ENCODE data around the gene GBX1. TPM values are rescaled to one million over a fixed set of nuclear protein-coding genes. Genes with fewer than 3 reads are reported as not detected.

GBX1 gene
- total RNA-seq, 2 donors from 2014 or later, result not detected

GRCh38 chr7:151122276-151122675, 45.2 kb downstream of the GBX1 start:
- no peak overlapping the region for H3K27ac ChIP-seq
- ATAC-seq (ENCODE audit: insufficient number of reproducible peaks, low FRiP score, low read depth), result no peak
- H3K36me3 ChIP-seq, result peaks cover 30% of the 10 kb centered on the region
- no peak overlapping the region for H3K4me3 ChIP-seq
- TF ChIP-seq CTCF (IDR thresholded peaks at IDR 0.05), result no peak
- no peaks in the 10 kb centered on the region for H3K9me3 ChIP-seq
- no peak for DNase-seq (ENCODE audit: low spot score)
- H3K4me1 ChIP-seq (ENCODE audit: control insufficient read depth in 1 of 2, low read depth in 2 of 2), result peaks cover 0 to 8% of the 10 kb centered on the region in 2 donors
- H3K27me3 ChIP-seq (replicated peaks; ENCODE audit: insufficient read depth), result no peaks in the 10 kb centered on the region

- Histone ChIP-seq H3K36me3 (peaks cover 30% of the 10 kb centered on the region), H3K27me3 (replicated peaks; ENCODE audit: insufficient read depth) (no peaks in the 10 kb centered on the region), H3K9me3 (no peaks in the 10 kb centered on the region), H3K27ac (no peak overlapping the region), H3K4me3 (no peak overlapping the region), H3K4me1 (ENCODE audit: control insufficient read depth in 1 of 2, low read depth in 2 of 2) (peaks cover 0 to 8% of the 10 kb centered on the region in 2 donors)
- no peak for TF ChIP-seq CTCF (IDR thresholded peaks at IDR 0.05)
- DNase-seq (ENCODE audit: low spot score) (no peak), ATAC-seq (ENCODE audit: insufficient number of reproducible peaks, low FRiP score, low read depth) (no peak)
Observed at GRCh38 chr7:151121380-151122170, 45.9 kb downstream of the GBX1 start.

- DNase-seq (ENCODE audit: low spot score) (no peak), ATAC-seq (ENCODE audit: insufficient number of reproducible peaks, low FRiP score, low read depth) (no peak)
- H3K4me1 ChIP-seq (ENCODE audit: control insufficient read depth in 1 of 2, low read depth in 2 of 2), result peaks cover 0 to 9% of the 10 kb centered on the region in 2 donors
- H3K9me3 ChIP-seq, result no peaks in the 10 kb centered on the region
- peaks cover 30% of the 10 kb centered on the region for H3K36me3 ChIP-seq
- TF ChIP-seq CTCF (IDR thresholded peaks at IDR 0.05), result no peak
- no peak overlapping the region for H3K27ac ChIP-seq
- no peak overlapping the region for H3K4me3 ChIP-seq
- H3K27me3 ChIP-seq (replicated peaks; ENCODE audit: insufficient read depth), result no peaks in the 10 kb centered on the region
Observed at GRCh38 chr7:151120896-151121295, 46.6 kb downstream of the GBX1 start.

- Histone ChIP-seq H3K9me3 (no peaks in the 10 kb centered on the region), H3K36me3 (peaks cover 30% of the 10 kb centered on the region), H3K27ac (no peak overlapping the region)
Observed at GRCh38 chr7:151119902-151120301, 47.6 kb downstream of the GBX1 start.

GRCh38 chr7:151119055-151119415, 48.5 kb downstream of the GBX1 start:
- Histone ChIP-seq H3K9me3 (no peaks in the 10 kb centered on the region), H3K4me3 (no peak overlapping the region), H3K27ac (no peak overlapping the region), H3K36me3 (peaks cover 30% of the 10 kb centered on the region), H3K4me1 (ENCODE audit: control insufficient read depth in 1 of 2, low read depth in 2 of 2) (peaks cover 0 to 5% of the 10 kb centered on the region in 2 donors), H3K27me3 (replicated peaks; ENCODE audit: insufficient read depth) (no peaks in the 10 kb centered on the region)
- no peak for ATAC-seq (ENCODE audit: insufficient number of reproducible peaks, low FRiP score, low read depth)
- no peak for TF ChIP-seq CTCF (IDR thresholded peaks at IDR 0.05)
- DNase-seq (ENCODE audit: low spot score), result no peak

More at GRCh38 chr7:151119902-151120301, 47.6 kb downstream of the GBX1 start:
- ATAC-seq (ENCODE audit: insufficient number of reproducible peaks, low FRiP score, low read depth) (no peak), DNase-seq (ENCODE audit: low spot score) (no peak)
- Histone ChIP-seq H3K27me3 (replicated peaks; ENCODE audit: insufficient read depth) (no peaks in the 10 kb centered on the region), H3K4me3 (no peak overlapping the region), H3K4me1 (ENCODE audit: control insufficient read depth in 1 of 2, low read depth in 2 of 2) (peaks cover 0 to 5% of the 10 kb centered on the region in 2 donors)
- no peak for TF ChIP-seq CTCF (IDR thresholded peaks at IDR 0.05)

Data from thoracic aorta (tissue), 2 donors.